CD1c-positive myeloid dendritic cell (primary cell): ENCODE results near the gene REEP5.
"Not testable (repeated sequence)": the region's sequence is repeated elsewhere in the genome, so short reads cannot be mapped to it uniquely, and the experiment has no call there.

ENCODE experiments used
- DNase-seq: peaks from one replicate; pipeline ENCODE4 v3.0.0-alpha.2; 2016; ENCODE audit errors: extremely low spot score

The REEP5 gene

DNA sequence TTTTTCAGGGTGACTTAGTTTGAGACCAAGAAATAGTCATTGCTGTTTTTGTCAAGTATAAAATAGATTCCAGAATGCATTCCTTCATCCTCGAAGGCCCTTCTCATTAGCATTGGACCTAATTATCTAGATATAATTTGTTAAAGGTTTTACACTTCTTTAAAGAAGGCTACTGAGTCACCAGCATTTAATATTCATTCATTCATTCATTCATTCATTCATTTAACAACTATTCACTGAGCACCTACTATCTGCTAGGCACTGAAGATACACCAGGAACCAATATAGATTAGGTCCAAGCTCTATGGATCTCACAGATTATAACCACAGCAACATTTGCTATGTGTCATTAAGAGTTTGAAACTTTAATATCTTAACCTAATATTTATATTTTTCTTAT, 11.1 kb upstream of the REEP5 start:
- DNase-seq: no peak

DNA sequence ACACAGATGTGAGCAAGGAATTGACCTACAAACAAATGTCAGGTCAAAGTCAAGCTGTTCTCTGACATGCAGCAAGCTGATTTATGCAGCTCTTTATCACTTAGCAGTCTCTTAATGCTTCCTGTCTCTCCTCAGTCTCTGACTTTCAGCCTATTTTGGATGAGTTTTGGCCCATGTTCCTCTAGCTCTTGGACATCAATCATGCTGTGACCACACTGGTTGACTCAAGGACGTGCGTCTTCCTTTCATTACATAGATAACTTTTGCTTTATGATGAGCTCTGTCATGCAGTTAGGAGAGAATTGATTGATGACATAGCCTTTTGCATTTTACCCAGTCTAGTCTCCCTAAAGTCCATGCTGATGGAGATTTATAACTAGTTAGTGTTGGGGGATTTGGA, 9.4 kb upstream of the REEP5 start:
- no peak for DNase-seq

DNA sequence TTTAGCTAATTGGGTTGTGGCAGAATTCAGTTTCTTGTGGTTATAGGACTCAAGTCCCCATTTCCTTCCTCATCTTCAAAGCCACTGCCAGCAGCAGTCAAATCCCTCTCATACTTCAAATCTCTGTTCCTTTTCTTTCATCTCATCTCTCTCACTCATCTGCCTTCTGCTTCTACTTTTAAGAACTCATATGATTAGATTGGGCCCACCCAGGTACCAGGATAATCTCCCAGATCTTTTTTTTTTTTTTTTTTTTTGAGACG, 8.0 kb upstream of the REEP5 start:
- peak; percentile 76 for DNase-seq

DNA sequence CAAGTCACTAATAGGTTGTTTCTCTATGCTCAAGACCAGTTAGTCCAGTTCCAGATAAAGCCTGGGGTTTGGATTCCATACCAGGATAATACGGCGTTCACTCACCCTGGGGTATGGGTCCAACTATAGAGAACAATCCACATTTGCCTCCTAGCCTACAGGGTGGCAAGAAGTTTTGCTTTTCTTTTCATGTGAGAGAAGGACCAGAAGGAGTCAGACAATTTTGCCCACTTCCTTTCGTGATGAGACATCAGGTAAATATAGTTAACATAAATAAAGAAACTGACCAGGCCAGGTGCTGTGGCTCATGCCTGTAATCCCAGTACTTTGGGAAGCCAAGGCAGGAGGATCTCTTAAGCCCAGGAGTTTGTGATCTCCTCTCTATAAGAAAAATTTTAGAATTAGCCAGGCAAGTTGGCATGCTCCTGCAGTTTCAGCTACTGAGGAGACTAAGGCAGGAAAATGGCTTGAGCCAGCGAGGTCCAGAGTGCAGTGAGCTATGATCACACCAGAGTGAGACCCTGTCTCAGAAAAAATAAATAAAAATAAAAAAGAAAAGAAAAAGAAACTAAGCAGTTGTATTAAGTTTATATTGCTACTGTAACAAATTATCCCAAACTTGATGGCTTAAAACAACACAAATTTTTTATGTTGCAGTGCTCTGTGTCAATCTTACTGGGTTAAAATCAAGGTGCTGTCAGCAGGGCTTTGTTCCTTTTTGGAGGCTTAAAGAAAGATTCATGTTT, 7.5 kb upstream of the REEP5 start:
- DNase-seq: no peak

DNA sequence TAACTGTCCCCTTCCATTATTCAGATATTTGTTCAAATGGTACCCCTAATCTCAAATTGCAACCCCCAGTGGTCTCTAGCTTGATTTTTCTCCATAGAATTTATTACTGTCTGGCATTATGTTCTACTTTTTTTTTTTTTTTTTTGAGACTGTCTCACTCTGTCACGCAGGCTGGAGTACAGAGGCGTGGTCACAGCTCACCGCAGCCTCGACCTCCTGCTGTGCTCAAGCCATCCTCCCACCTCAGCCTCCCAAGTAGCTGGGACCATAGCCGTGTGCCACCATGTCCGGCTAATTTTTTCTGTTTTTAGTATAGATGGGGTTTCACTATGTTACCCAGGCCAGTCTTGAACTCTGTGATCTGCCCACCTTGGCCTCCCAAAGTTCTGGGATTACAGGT, 2.0 kb upstream of the REEP5 start:
- no peak for DNase-seq

DNA sequence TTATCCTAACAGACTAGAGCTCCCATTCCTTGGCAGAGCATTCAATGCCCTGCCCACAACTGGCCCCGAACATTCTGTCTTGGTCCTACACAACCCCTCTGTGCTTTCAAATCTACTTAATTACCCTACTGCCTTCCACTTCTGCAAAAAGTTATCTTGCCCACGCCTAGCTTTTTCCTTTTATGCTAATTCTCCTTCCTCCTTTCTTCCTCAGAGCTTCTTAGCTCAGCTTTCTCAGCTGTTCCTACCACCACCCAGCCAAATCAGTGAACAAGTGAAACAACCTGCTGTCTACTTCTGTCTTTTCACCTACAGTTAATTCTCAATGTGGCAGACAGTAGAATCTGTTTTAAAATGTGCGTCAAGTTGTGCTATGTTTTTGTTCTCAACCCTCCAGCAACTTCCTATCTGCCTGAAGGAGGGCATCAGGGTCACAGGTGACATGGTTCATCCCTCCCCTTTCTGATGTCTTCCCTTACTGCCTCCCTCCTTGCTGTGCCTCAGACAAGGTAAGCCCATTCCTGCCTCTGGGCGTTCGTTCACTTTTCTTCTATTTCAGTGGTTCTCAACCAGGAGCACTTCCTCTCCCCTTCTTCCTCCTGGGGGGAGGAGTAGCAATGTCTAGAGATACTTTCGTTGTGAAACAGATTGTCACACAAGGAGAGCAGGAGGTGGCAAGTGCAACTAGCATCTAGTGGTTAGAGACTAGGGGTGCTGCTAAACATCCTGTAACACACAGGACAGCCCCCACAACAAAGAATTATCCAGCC, 1.3 kb upstream of the REEP5 start:
- peak; percentile 81 for DNase-seq

DNA sequence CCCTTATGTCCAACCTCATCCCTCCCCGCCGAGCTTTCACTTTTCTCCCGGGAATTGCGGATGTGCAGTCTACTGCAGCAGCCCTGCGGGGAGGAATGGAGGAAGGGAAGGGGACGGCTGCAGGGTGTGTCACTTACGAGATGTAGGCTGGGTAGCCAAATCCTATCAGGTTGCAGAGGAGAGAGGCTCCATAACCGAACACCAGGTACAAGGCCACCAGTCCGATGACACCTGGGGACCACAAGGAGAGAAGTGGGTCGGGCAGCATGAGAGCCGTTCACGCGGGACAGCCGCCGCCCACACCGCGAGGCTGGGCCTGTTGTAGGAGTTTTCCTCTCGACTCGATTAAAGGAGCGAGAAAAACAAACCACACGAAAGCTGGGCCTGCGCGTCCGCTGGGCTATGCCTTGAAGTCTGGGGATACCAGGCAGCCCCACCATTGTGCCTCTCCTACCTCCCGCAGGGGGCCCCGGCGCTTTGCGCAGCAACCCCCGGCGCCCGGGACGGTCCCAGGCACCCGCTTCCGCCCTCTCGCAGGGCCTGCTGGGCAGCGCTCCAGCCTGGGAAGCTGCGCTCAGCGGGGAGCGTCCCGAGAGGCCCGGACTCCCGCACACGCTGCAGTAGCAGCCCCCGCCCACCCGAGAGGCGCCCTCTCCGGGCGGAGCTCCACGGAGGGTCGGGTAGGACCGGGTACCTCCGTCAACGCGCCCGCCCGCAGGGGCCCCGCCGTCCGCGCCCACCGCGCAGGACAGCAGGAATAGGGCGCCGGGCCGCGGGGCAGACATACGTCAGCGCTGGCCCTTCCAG, 798 bp downstream of the REEP5 start:
- peak; percentile 64 for DNase-seq

DNA sequence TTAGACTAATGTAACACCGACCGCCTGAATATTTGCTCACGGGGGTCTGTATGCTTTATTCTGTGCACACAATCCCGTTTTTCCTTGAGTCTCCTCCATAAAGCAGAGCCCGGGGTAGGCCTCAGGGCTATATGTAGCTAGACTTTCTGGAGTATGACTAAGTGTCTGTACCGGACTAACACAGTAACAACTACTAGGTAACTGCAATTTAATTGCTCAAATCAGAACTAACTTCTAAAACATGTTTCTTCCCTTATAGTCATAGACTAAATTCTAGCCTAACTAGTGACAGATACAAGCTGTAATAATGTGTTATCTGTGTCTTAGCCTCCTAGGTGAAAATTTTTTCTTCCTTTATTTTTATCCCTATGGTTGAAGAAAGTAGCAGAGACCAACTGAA, 2.1 kb downstream of the REEP5 start:
- no peak for DNase-seq

DNA sequence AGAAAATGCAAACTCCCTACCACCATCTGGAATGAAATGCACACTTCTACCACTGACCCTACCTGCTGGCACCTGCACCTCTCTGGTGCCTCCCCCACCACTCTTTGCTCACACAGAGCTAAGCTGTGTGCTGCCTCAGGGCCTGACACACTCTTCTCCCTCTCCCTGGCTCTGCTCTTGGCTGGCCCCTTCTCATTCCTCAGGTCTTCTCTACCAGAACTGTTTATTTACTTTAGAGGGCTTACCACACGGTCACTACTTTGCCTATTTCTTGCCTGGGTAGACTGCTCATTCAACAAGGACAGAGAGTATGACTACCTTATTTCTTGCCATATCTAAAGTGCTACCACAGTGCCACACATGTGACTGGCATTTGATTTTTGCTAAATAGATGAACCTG, 3.3 kb downstream of the REEP5 start:
- DNase-seq: no peak

DNA sequence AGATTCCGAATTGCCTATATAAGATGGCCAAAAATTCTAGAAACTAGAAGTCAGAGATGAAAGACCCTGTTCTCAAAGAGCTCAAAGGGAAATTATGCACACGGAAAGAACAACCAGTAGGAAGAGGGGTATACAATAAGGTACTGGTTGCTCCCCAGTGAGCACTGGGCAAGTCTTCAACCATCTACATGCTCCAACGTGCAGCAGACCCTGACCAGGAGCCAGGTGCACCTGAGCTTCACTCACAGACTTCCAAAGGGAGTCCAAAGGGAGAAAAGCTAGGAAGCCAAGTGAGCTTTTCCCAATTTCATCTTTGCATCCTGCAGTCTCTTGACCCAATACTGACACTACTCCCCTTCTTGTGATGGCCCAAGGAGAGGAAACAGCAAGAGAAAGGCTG, 3.9 kb downstream of the REEP5 start:
- DNase-seq: no peak

DNA sequence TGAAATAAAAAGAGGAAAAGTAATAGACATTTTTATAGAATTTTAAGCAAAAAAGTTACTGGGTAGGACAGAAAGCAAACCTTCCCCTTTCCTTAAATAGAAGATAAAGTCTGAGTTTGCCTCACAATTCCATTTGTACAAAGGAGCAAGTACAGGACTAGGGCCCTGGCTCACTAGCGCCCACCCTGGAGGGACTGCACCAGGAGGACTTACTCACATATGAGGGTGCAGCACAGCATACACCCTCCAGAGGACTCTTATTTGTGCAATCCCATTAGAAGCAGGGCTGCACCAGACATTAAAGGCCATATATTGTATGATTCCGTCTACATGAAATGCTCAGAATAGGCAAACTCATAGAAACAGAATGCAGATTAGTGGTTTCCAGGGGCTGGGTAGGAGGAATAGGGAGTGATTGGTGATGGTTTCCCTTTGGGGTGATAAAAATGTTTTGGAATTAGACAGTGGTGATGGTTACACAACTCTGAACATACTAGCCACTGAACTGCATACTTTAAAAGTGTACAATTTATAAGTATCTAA, 4.5 kb downstream of the REEP5 start:
- DNase-seq: no peak

DNA sequence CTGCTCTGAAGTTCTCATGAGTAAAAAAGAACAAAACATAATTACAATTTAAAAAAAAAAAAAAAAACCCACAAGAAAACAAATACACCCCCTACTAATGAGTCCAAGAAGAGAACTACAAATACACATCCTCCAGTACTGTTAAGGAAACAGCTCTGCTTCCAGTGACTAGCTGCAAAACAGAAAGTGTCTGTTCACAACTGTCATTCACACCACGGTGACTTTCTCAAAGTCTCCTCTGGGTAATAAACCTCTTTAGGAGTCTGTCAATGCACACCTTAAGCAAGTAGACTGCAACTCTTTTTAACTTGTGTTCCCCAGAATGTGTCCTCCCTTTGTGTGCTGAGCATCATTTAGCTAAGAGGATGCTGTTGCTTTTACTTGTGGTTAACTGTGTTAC, 6.2 kb downstream of the REEP5 start:
- DNase-seq: no peak

GRCh38 chr5:112914584-112914983, 7.4 kb downstream of the REEP5 start:
- no peak for DNase-seq

DNA sequence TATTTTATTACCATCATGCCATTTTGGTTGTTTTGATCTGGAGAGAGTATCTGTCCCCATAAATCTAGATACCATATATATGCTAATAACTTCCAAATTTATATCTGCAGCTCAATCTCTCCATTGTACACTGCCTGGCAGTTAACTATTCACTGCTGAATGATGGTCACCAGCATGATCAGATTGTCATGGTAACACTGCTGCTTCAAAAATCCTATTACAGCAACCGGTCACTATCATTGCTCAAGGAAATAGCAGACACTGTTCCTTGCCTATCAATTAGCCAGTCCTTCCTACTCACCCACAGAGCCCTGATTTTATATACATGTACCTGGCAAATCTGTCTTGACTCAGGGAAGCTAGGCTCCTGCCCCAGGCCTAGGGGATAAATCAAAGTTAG, 11.5 kb downstream of the REEP5 start:
- no peak for DNase-seq

- no peak for DNase-seq
These were observed 13.2 kb downstream of the REEP5 start for GRCh38 chr5:112908854-112909253.

GRCh38 chr5:112907166-112907631, 14.8 kb downstream of the REEP5 start:
- DNase-seq: no peak

- DNase-seq: no peak
These were observed 15.4 kb downstream of the REEP5 start for GRCh38 chr5:112906637-112907036.

DNA sequence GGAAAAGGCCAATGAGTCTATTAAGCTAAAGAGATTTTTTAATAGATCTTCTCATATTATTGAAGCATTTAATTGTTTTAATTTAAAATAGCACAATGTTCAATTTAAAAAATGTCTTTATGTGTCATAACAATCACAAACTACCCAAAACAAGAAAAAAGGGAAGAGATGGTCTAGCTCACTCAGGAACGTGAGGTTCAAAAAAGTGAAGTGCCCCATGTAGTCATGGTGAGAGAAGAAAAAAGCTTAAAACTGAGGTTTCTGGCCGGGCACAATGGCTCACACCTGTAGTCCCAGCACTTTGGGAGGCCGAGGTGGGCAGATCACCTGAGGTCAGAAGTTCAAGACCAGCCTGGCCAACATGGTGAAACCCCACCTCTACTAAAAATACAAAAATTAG, 17.0 kb downstream of the REEP5 start:
- DNase-seq: peak; percentile 64

DNA sequence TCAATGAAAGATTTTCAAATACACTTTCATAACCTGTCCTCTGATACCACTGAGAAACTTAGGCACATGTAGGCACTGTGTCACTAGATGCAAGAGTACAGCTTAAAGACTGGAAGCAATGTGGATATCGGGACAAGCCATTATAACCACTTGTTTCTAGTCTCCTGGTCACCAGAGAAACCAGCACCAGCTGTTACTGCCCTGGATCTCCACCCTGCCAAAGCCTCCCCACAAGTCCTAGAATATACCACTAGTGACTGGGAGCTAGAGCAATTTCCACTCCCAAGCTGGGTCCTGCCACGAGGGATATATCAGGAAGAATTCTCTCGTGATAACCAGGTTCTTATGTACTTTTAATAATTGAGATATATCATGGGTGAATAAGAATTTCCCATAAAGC, 19.5 kb downstream of the REEP5 start:
- DNase-seq: no peak

- no peak for DNase-seq
These were observed 26.3 kb downstream of the REEP5 start for GRCh38 chr5:112895682-112896081.

- DNase-seq: no peak
These were observed 29.3 kb downstream of the REEP5 start for GRCh38 chr5:112892776-112893175.

DNA sequence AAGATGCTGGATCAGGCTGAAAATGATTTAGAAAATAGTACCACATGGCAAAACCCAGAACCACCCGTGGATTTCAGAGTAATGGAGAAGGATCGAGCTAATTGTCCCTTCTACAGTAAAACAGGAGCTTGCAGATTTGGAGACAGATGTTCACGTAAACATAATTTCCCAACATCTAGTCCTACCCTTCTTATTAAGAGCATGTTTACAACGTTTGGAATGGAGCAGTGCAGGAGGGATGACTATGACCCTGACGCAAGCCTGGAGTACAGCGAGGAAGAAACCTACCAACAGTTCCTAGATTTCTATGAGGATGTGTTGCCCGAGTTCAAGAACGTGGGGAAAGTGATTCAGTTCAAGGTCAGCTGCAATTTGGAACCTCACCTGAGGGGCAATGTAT, 30.0 kb downstream of the REEP5 start:
- DNase-seq: not testable (repeated sequence)

DNA sequence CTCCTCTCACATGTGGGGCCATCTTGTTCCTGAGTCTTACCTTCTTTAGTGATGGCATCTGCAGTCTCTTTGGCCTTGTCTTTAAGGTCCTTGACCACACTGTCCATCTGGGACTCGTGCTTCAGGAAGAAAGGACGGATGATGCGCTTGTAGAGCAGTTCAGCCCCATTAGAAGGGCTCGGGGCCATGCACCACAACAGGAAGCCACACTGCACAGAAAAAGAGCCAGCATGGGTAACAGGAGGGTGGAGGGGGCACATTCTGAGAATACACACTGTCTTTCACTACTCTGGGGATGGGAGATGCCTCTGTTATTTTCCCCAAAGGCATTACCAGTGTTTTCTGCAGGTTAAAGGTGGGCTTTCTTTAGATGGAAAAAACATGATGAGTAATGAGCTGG, 35.1 kb downstream of the REEP5 start:
- DNase-seq: no peak
